ENCODE data around the gene UBE2C. TPM values are rescaled to one million over a fixed set of nuclear protein-coding genes. Genes with fewer than 3 reads are reported as not detected.

UBE2C gene
- total RNA-seq, 1 donor from 2014 or later, result 1.8 TPM

DNA sequence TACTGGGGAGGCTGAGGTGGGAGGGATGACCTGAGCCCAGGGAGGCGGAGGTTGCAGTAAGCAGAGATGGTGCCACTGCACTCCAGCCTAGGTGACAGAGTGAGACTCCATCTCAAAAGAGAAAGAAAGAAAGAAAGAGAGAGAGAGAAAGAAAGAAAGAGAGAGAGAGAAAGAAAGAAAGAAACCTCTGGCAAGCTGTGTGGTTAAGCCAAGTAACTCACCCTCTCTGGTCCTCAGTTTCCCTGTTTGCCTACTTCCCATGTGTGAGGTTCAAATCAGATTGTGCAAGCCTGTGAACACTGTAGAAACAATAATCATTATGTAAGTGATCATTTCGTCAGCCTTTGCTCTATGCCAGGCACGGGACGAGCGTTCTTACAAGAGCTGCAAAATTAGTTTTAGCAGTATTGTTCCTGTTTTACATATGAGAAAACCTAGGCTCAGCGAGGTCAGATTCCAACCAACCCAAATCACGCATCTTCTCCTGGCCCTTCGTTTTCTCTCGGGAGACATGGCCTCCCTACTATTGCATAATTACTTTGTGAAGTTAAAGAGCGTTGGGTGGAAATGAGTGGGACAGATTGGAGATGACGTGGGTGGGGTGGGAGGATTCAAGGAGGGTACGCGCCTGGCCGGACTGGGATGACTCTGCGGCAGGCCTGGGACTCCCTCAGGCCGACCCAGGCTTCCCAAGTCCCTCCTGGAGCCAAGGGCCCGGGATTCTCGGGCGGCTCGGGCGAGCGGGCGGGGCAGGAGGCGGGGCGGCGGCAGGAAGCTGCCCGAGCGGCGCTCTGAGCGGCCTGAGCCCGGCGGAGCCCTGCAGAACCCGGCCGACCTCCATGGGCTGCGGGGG, 20.8 kb downstream of the UBE2C start, which contains the start of gene SNX21:
Gene SNX21 (plus strand): TSS at position 770 of the 853 bp plus-strand sequence. CDS start 121 bp downstream, outside the sequence.
- DNase-seq (ENCODE audit: low read depth), result peak; percentile 95

DNA sequence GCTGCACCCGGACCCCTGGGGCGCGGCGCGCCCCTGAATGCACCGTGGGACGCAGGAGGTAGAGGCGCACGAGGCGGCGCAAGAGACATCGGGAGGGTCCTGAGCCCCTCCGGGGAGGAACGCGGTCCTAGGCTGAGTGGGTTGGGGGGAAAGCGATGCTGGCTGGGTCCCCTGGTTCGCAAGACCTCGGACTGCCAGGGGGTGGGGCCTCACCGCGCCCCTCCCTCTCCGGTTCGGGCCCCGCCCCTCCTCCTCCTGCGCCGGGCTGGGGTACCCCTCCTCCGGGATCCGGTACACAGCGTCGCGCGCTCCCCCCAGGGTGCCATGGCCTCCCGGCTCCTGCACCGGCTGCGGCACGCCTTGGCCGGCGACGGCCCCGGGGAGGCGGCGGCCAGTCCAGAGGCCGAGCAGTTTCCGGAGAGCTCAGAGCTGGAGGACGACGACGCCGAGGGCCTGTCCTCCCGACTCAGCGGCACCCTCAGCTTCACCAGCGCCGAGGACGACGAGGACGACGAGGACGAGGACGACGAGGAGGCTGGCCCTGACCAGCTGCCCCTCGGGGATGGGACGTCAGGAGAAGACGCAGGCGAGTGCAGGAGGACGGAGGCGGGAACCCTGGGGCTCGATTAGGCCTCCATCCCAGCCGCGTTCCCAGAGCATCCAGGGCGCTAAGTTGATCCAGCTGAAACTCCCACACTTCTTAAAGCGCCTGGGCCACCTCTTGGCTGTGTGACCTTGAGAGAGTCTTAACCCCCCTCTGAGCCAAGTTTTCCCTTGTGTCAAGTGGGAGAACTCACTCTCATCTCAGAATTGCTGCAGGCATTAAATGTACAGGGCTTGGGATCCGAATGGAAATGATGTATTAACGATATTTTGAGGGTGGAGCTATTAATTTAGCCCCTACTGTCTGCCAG, 21.7 kb downstream of the UBE2C start:
- peak; percentile 84 for DNase-seq (ENCODE audit: low read depth)

DNA sequence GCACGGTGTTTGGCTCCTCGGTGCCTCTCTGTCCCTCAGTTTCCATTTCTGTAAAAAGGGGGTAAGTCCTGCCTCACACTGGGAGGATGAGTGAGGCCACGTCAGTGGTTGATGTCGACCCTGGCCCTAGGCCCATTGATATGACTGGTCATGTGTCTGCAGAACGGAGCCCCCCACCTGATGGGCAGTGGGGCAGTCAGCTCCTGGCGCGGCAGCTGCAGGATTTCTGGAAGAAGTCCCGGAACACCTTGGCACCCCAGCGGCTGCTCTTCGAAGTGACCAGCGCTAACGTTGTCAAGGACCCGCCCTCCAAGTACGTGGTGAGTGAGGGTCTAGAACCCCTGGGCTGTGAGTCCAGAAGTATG, 22.3 kb downstream of the UBE2C start:
- DNase-seq (ENCODE audit: low read depth), result no peak

GRCh38 chr20:45835329-45835765, 22.9 kb downstream of the UBE2C start:
- no peak for DNase-seq (ENCODE audit: low read depth)

DNA sequence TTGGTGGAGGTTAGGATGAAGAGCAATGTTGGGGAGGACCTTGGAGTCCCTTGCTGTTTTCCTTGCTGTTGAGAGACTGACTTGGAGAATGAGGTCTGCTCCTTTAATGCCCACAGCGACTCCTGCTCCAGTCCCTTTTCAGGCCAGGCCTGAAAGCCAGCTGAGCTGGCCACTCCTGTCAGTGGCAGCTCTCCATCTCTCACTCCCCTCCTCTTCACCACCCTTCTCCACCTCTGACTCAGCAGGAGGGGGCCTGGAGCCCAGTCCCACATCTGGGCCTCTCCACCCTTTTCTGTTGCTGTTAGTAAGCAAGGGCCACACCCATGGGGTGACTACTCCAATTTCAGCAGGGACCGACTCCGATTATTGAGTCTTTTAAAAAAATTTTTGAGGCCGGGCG, 23.4 kb downstream of the UBE2C start:
- DNase-seq (ENCODE audit: low read depth), result peak; percentile 83

GRCh38 chr20:45836841-45837240, 24.4 kb downstream of the UBE2C start:
- DNase-seq (ENCODE audit: low read depth), result no peak

GRCh38 chr20:45840700-45841198, 28.3 kb downstream of the UBE2C start:
- peak; percentile 38 for DNase-seq (ENCODE audit: low read depth)

DNA sequence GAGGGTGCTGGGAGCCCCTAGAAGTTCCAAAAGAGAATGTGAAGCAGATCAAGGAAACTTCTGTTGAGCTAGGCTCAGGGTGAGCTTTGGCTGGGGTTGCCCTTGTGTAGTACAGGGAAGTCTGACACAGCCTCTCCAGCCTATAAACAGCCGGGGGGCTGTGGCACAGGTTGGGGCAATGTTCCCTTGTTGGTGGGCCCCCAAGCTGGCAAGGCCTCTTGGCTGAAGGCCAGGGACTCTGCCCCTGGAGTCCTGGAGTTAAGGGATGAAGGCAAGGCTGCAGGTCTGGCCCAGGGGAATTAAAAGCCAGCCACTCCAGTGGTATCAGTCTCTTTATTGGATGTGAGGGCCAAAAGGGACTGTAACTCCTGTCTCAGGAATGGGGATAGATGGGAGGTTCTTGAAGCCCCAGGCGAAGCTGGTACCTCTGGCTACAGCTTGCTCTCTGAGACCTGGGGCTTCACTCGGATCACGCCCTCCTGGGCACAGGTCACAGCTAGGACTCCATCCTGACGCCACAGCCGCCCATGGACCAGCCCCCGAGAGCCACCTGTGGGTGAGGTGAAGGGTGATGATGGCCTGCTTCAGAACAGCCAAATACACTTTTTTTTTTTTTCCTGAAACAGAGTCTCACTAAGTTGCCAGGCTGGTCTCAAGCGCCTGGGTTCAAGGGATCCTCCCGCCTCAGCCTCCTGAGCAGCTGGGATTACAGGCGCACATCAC, 29.1 kb downstream of the UBE2C start:
- DNase-seq (ENCODE audit: low read depth), result no peak

DNA sequence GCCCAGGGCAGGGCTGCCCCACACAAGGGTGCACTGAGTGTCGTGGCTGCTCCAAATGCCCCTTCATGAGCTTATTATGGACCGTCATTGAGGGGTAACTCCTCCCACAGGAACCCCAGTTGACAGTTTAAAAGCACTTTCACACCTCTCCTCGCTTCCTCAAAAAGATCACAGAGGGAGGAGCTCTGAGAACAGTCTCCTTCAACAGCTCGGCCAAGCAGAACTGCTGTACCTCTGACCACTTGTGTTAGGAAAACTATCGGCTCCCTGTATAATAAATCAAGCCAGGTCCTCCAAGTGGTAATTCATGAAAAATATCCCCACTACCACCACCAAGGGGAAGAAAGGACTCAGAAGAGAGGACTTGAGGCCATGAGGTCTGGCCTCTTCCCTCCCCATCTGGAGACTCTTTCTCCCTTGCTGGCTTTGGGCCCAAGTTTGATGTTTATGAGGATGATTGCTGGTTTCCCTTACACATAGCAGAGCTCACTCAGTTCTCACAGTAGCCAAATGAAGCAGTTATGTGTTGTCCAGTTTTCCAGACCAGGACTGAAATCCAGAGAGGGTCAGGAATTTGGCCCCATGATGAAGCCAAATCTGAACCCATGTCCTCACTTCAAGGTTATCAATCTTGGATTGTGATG, 29.8 kb downstream of the UBE2C start:
- peak; percentile 54 for DNase-seq (ENCODE audit: low read depth)

DNA sequence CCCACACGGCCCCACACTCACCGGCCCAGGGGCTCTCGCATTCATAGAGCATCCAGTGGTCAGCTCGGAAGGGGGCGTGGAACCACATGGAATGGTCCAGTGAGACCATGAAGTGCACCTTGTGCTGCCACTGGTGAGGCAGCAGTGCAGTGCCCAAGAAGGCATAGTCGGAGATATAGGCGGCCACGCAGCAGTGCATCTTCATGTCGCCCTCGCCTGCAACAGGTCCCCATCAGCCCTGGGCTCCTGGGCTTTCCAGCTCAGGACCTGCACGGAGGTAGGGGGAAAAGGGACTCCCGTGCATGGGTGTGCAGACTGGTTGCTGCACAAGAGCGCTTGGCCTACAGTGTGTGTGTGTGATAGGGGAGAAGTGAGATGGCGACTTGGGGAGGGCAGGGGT, 31.1 kb downstream of the UBE2C start:
- DNase-seq (ENCODE audit: low read depth), result no peak

DNA sequence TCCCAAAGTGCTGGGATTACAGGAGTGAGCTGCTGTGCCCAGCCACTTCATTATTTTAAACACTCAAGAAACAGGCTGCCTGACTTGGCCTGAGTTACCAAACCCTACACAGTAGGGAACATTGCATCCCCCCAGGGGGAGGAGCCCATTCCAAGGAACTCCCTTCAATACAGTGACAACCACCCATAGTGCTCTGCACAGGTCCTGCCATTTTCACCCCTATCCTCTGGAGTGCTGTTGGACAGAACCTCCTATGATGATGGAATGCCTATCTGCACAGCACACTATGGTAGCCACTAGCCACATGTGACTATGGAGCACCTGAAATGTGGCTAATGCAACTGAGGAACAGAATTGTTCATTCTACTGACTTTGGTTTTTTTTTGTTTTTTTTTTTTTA, 33.0 kb downstream of the UBE2C start:
- DNase-seq (ENCODE audit: low read depth), result no peak

DNA sequence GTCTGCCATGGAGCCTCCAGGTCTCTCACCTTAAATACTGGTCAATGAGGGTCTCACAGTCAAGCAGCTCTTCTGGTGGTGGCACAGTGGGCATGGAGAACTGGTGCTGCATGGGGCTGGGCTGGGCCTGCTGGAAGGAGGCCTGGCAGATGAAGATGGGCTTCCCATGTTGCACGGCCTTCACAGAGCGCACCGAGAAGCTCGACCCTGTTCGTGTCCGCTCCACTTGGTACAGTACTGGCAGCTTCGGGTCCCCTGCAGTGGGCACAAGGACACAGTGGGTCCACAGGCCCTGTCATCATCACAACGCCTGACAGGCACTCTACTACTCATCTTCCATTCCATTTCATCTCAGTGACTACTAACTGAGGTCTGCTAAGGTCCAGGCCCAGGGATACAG, 36.0 kb downstream of the UBE2C start:
- DNase-seq (ENCODE audit: low read depth), result no peak

- DNase-seq (ENCODE audit: low read depth), result no peak
These were observed 36.6 kb downstream of the UBE2C start for GRCh38 chr20:45848969-45849582.

GRCh38 chr20:45850238-45850637, 37.8 kb downstream of the UBE2C start:
- DNase-seq (ENCODE audit: low read depth), result no peak

DNA sequence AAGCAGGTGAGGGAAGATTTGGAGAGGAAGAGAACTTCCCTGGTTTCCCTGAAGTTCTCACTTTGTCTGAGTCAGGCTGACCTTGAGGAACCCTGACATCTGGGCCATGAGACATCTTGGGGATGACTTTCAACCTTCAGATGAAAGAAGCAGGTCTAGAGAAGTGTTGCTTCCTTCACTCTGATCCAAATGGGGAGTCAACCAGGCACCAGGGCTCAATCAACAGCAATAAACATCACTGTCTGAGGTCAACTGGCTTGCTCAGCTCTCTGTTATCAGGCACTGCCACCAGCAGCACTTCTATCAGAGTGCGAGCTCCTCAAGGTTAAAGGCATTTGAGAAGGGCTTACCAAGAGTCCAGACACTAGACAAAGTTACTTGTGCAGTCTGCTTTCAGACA, 38.5 kb downstream of the UBE2C start:
- no peak for DNase-seq (ENCODE audit: low read depth)

GRCh38 chr20:45851501-45851900, 39.1 kb downstream of the UBE2C start:
- DNase-seq (ENCODE audit: low read depth), result no peak

GRCh38 chr20:45852326-45852725, 39.9 kb downstream of the UBE2C start:
- no peak for DNase-seq (ENCODE audit: low read depth)

- DNase-seq (ENCODE audit: low read depth), result no peak
These were observed 41.0 kb downstream of the UBE2C start for GRCh38 chr20:45853484-45853883.

GRCh38 chr20:45857114-45857881, 44.9 kb downstream of the UBE2C start, which contains the start of the genes ACOT8 and ZSWIM3:
Gene ACOT8, minus strand, starts transcription at chr20:45857392. Its CDS starts 77 bp downstream, at chr20:45857315.
Gene ZSWIM3, plus strand, starts transcription at chr20:45857614. Its CDS starts 212 bp downstream, at chr20:45857826.
- DNase-seq (ENCODE audit: low read depth), result peak; percentile 100

Data from myocyte (in vitro differentiated cells).